GM06990 (cell line): ENCODE data around the gene DCP1A.

Source experiments
- DNase-seq: peaks from one replicate; pipeline ENCODE4 v3.0.0-alpha.2; 2011; ENCODE audit not compliant: insufficient read length; ENCODE audit errors: extremely low read depth
- H3K27me3 ChIP-seq: replicated peaks from 2 replicates; pipeline ENCODE4 v1.6.0; 2011; ENCODE audit warnings: low read length; ENCODE audit not compliant: control insufficient read depth, insufficient read depth
- H3K36me3 ChIP-seq: 2 replicates; pipeline ENCODE4 v1.5.1; 2011; ENCODE audit warnings: low read length; ENCODE audit not compliant: control insufficient read depth, insufficient read depth
- H3K4me3 ChIP-seq: replicated peaks from 2 replicates; pipeline ENCODE4 v1.5.1; 2011; ENCODE audit warnings: low read depth, mild to moderate bottlenecking, control low read depth, low read length
- TF ChIP-seq, protein P1 (sequence below): IDR thresholded peaks from 2 replicates; pipeline ENCODE4 v1.5.1; 2011; ENCODE audit warnings: low read length, control low read depth, mild to moderate bottlenecking, inconsistent platforms; ENCODE audit not compliant: insufficient read depth, poor library complexity, severe bottlenecking

Gene DCP1A

DNA sequence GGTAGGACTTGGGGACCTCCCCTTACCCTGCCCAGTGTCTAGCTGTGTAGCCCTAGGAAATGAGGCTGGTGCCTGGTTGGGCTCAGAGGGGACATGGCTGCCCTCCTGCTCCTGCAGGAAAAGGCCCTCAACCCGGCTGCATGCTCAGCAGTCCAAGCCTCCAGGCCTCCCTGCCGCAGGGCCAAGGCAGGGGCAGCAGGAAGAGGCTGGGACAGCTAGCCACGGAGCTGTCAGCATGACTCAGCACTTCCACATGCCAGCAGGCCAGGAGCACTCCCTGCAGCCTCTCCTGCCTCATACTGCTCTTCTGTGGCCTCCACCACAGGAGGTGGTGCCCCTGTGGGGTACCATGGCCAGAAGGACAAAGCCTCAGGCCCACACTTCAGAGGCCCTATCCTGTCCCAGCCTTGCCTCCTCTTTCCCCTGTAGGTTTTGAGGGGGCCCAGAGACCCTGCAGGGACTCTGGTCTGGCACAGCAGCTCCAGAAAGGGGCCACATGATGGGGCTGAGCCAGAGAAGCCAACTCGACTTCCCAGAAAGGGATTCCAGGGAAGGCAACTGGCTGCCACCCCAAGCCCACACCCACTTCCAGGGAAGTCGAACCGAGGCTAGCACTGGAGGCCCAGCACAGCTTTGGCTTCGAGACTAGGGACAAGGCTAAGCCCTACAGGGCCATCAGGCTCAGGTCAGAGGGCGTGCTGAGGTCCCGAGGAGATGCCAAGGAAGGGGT lies 111.1 kb downstream of the DCP1A start:
- Histone ChIP-seq H3K36me3 (peaks cover 47% of the 10 kb centered on the region), H3K4me3 (no peak overlapping the region), H3K27me3 (no peaks in the 10 kb centered on the region)
- no peak for DNase-seq
- TF ChIP-seq, protein P1, sequence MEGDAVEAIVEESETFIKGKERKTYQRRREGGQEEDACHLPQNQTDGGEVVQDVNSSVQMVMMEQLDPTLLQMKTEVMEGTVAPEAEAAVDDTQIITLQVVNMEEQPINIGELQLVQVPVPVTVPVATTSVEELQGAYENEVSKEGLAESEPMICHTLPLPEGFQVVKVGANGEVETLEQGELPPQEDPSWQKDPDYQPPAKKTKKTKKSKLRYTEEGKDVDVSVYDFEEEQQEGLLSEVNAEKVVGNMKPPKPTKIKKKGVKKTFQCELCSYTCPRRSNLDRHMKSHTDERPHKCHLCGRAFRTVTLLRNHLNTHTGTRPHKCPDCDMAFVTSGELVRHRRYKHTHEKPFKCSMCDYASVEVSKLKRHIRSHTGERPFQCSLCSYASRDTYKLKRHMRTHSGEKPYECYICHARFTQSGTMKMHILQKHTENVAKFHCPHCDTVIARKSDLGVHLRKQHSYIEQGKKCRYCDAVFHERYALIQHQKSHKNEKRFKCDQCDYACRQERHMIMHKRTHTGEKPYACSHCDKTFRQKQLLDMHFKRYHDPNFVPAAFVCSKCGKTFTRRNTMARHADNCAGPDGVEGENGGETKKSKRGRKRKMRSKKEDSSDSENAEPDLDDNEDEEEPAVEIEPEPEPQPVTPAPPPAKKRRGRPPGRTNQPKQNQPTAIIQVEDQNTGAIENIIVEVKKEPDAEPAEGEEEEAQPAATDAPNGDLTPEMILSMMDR: no peak

DNA sequence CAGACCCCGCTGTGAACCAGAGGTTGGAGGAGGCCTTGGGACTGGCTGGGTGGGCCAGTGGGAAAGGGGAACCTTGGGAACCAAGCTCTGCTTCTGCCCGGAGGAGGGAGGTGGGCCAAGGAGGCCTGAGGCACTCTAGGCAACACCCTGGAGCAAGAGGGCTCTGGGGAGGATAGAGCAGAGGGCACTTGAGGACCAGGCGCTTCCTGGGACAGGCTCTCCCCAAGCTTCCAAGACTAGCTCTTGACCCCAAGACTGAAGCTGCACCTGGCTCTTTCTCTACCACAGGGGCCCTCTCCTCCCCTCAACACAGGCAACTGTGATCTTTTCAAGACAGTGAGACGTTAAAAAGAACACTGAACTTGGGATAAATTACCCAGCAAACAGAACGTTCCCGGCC lies 111.8 kb downstream of the DCP1A start:
- Histone ChIP-seq H3K4me3 (no peak overlapping the region), H3K36me3 (peaks cover 48% of the 10 kb centered on the region), H3K27me3 (no peaks in the 10 kb centered on the region)
- TF ChIP-seq, protein P1: no peak
- DNase-seq: no peak

DNA sequence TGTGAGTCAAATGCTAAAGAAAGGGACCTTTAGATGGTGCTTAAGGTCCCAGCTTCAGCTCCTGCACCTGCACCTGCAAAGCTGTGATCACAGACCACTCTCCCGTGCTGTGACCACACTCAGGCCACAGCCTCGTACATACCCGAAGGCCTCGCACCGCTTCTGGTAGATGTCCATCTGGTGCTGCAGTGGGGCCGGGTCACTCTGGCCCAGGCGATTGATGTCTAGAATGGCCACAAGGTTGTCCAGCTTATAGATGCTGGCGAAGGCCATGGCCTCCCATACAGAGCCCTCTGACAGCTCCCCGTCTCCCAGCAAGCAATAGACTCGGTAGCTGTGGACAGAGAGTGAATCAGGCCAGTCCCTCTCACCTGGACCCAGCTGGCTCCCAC lies 112.5 kb downstream of the DCP1A start:
- no peak overlapping the region for H3K4me3 ChIP-seq
- no peaks in the 10 kb centered on the region for H3K27me3 ChIP-seq
- no peak for DNase-seq
- TF ChIP-seq, protein P1: no peak
- H3K36me3 ChIP-seq: peaks cover 52% of the 10 kb centered on the region

DNA sequence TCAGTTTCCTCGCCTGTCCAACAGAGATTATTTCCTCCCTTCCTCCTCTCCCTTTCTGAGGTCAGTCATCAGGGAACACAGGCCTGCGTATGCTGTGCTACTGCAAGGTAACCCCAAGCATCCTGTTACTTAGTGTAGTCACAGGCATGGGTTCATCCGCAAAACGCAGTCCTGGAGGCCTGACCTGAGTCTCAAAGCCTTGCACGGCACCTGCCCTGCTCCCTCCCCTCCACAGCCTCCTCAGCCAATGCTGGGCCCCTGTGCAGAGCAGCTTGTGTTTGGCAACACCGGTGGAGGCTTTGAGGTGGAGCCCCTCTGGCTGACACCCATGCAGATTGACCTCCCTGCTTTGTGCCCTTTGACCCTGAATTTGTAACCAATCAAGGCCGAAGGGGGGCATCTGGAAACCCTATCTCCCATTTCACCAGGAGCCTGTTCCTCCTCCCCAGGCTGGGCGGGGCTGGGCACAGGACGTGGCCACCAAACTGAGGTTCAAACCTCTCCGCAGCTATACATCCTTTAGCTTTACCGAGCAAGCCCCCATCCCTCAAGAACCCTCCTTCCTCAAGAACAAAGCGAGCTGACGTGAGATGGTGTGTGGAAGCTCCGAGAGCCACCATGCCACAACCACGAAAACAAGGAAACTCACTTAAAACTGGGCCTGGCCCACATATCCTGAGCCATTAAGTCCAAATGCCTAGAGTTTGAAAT lies 113.1 kb downstream of the DCP1A start:
- Histone ChIP-seq H3K36me3 (peaks cover 52% of the 10 kb centered on the region), H3K27me3 (no peaks in the 10 kb centered on the region), H3K4me3 (no peak overlapping the region)
- TF ChIP-seq, protein P1: no peak
- DNase-seq: no peak
